PC-3 (cell line): ENCODE results near the gene PARVA. TPM values are rescaled to one million over a fixed set of nuclear protein-coding genes. Genes with fewer than 3 reads are reported as not detected.

Experiments
- ATAC-seq: fragments of 200-7000 bp; cut with Tn5 transposase; 2 replicates; pipeline ENCODE4 v1.9.1; 2020; ENCODE audit warnings: mild to moderate bottlenecking, moderate library complexity
- BruUV-seq: library from RNA; stranded (reverse); fragments of 400-500 nt; replicated peaks from 2 replicates; lab custom pipeline; 2021; lab: Mats Ljungman, UMichigan
- CTCF ChIA-PET: fragments of 300-600 bp; sonication (Branson Sonifier 250); formaldehyde crosslinking; loops from one replicate; lab custom pipeline; 2022; ENCODE audit warnings: antibody characterized with exemption; lab: Charles Lee
- POLR2A ChIA-PET: fragments of 300-600 bp; sonication (Branson Sonifier 250); formaldehyde crosslinking; loops from one replicate; lab custom pipeline; 2022; ENCODE audit warnings: antibody characterized with exemption; ENCODE audit not compliant: unreplicated experiment; lab: Charles Lee
- DNase-seq: peaks from one replicate; pipeline ENCODE4 v3.0.0-alpha.2; 2015
- H2AFZ ChIP-seq: fragments of 300-600 bp; sonication (generic); 2 replicates; pipeline ENCODE4 v1.6.0; 2016; ENCODE audit warnings: antibody characterized with exemption, low read length
- H3F3A ChIP-seq: fragments of 300-600 bp; sonication (generic); one replicate; pipeline ENCODE4 v1.6.0; 2017; ENCODE audit warnings: antibody characterized with exemption, low read length, control low read depth, mild to moderate bottlenecking; ENCODE audit not compliant: unreplicated experiment
- H3K27ac ChIP-seq: fragments of 300-600 bp; sonication (generic); 2 replicates; pipeline ENCODE4 v1.5.1; 2016; ENCODE audit warnings: mild to moderate bottlenecking, low read length
- H3K27me3 ChIP-seq: fragments of 300-600 bp; sonication (generic); 2 replicates; pipeline ENCODE4 v1.6.1; 2016; ENCODE audit warnings: low read length, mixed read lengths
- H3K36me3 ChIP-seq: fragments of 300-600 bp; sonication (generic); 2 replicates; pipeline ENCODE4 v1.6.1; 2016; ENCODE audit warnings: low read depth, mixed run types, low read length, mixed read lengths
- H3K4me1 ChIP-seq: fragments of 300-600 bp; sonication (generic); 2 replicates; pipeline ENCODE4 v1.5.1; 2016; ENCODE audit warnings: low read length; ENCODE audit not compliant: insufficient read depth
- H3K4me2 ChIP-seq: fragments of 300-600 bp; sonication (generic); 2 replicates; pipeline ENCODE4 v1.6.0; 2016; ENCODE audit warnings: low read length
- H3K4me3 ChIP-seq: fragments of 300-600 bp; sonication (generic); 2 replicates; pipeline ENCODE4 v1.5.1; 2016; ENCODE audit warnings: mild to moderate bottlenecking, low read length, mixed read lengths
- H3K79me2 ChIP-seq: fragments of 300-600 bp; sonication (generic); 2 replicates; pipeline ENCODE4 v1.6.1; 2017; ENCODE audit warnings: low read length, mixed read lengths
- H3K9ac ChIP-seq: fragments of 300-600 bp; sonication (generic); 2 replicates; pipeline ENCODE4 v1.6.0; 2016; ENCODE audit warnings: mild to moderate bottlenecking, low read length
- H3K9me2 ChIP-seq: fragments of 300-600 bp; sonication (generic); replicated peaks from 2 replicates; pipeline ENCODE4 v1.6.1; 2016; ENCODE audit warnings: mixed run types, low read length, mixed read lengths
- H3K9me3 ChIP-seq: fragments of 300-600 bp; sonication (generic); 2 replicates; pipeline ENCODE4 v1.6.1; 2016; ENCODE audit warnings: low read length, mixed read lengths
- H4K20me1 ChIP-seq: fragments of 300-600 bp; sonication (generic); 2 replicates; pipeline ENCODE4 v1.6.1; 2016; ENCODE audit warnings: low read length, mixed read lengths
- EZH2 ChIP-seq: fragments of 300-600 bp; sonication (generic); IDR thresholded peaks from one replicate; pipeline ENCODE4 v1.6.1; 2017; ENCODE audit warnings: antibody characterized with exemption, mild to moderate bottlenecking, low read length; ENCODE audit not compliant: unreplicated experiment
- EZH2phosphoT487 ChIP-seq: fragments of 300-600 bp; sonication (generic); IDR thresholded peaks from 2 replicates; pipeline ENCODE4 v1.6.1; 2018; ENCODE audit warnings: mild to moderate bottlenecking, antibody characterized with exemption, low read length, borderline replicate concordance
- intact Hi-C: fragments of 100-400 bp; cut with micrococcal nuclease; formaldehyde crosslinking; loops from 2 replicates; pipeline ENCODE4 v1.9.0; 2023
- total RNA-seq: library from RNA; depleted of rRNA; stranded (reverse); fragments of >200 nt; gene quantifications from 2 replicates; pipeline ENCODE4 v1.2.3, GENCODE V29; 2014
- TF ChIP-seq, protein P1 (sequence below): fragments of 300-600 bp; sonication (generic); conservative IDR thresholded peaks from 2 replicates; pipeline ENCODE4 v1.5.1; 2017; ENCODE audit warnings: antibody characterized with exemption, low read depth, mild to moderate bottlenecking, low read length

The PARVA gene
- total RNA-seq, 1 experiment from 2014 or later = 13.5 TPM

DNA sequence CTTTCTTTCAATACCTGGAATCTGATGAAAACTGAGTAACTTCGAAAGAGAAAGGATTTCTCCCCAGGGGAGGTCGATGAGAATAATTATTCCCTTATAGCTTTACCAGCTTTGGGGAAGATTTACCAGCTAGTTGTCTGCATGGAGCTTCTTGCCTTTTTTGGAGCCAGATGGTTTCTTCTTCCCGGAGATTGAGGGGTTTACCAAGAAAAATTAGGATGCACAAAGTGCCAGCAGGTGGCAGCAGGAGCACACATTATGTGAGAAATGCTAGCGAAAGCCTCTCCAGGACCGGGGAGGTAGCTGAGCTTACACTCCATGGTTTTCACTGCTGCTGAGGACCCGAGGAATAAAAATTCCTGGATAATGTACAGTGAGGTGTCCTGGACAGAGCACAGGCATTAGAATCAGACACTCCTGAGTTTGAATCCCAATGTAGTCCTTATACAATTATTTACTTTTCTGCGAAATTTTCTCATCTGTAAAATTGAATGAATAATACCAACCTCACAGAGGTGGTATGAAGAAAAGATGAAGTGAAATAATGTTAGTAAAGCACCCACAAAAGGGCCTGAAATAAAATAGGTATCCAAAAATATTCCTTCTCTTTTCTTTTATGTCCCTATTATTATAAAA, 46.0 kb upstream of the PARVA start:
- ChIA-PET CTCF (interaction anchor here (0.5 to 1.2 kb wide), 10 partner anchors 43 to 632 kb away, joined by 3 to 7 read pairs (median 4); partner anchors contain the start of gene PARVA), POLR2A (interaction anchor here (0.5 kb wide), 1 partner anchor 618 kb away, joined by 4 read pairs; no protein-coding TSS in a partner anchor)
- TF ChIP-seq EZH2 (no peak), EZH2phosphoT487 (no peak)
- TF ChIP-seq, protein P1, sequence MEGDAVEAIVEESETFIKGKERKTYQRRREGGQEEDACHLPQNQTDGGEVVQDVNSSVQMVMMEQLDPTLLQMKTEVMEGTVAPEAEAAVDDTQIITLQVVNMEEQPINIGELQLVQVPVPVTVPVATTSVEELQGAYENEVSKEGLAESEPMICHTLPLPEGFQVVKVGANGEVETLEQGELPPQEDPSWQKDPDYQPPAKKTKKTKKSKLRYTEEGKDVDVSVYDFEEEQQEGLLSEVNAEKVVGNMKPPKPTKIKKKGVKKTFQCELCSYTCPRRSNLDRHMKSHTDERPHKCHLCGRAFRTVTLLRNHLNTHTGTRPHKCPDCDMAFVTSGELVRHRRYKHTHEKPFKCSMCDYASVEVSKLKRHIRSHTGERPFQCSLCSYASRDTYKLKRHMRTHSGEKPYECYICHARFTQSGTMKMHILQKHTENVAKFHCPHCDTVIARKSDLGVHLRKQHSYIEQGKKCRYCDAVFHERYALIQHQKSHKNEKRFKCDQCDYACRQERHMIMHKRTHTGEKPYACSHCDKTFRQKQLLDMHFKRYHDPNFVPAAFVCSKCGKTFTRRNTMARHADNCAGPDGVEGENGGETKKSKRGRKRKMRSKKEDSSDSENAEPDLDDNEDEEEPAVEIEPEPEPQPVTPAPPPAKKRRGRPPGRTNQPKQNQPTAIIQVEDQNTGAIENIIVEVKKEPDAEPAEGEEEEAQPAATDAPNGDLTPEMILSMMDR = peak; percentile 87
- H3K27ac ChIP-seq = no peak overlapping the region
- no TSS peak for BruUV-seq
- H2AFZ ChIP-seq = no peak overlapping the region
- intact Hi-C loops = loop anchor here (1.0 to 5.0 kb wide), 6 partner anchors 47 to 821 kb away; no protein-coding TSS in a partner anchor
- H3K4me2 ChIP-seq = no peak overlapping the region
- no peaks in the 10 kb centered on the region for H3K4me1 ChIP-seq
- no peaks in the 10 kb centered on the region for H4K20me1 ChIP-seq
- DNase-seq = peak; percentile 93
- H3K27me3 ChIP-seq = no peaks in the 10 kb centered on the region
- no peaks in the 10 kb centered on the region for H3K9me2 ChIP-seq
- H3K79me2 ChIP-seq = no peaks in the 10 kb centered on the region
- no peak overlapping the region for H3K4me3 ChIP-seq
- H3F3A ChIP-seq = no peaks in the 10 kb centered on the region
- H3K36me3 ChIP-seq = no peaks in the 10 kb centered on the region
- peak; percentile 87 for ATAC-seq
- no peaks in the 10 kb centered on the region for H3K9me3 ChIP-seq
- H3K9ac ChIP-seq = no peak overlapping the region

DNA sequence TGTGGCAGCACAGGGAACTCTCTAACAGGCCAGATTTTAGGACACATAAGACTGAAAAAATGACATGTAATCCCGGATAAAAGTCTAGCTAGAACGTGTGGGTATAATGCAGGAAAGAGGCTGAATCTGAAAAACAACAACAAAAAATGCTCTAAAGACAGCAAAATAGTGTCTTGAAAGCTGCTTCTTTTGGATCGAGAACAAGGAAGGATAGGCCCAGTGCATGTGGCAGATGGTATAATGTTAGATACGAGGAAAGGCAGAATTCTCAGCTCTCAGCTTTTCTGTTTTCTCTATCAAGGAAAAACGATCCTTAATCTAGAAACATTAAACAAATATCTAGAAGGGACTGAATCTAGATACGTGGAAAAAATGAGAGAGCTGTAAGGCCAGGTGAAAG, 33.8 kb upstream of the PARVA start:
- intact Hi-C loops = no loop called here
- CTCF ChIA-PET = no interaction called here
- ATAC-seq = no peak

More for the DNA sequence above, 33.8 kb upstream of the PARVA start:
- no peaks in the 10 kb centered on the region for H3K27me3 ChIP-seq
- no peaks in the 10 kb centered on the region for H4K20me1 ChIP-seq
- no peak overlapping the region for H2AFZ ChIP-seq
- H3K27ac ChIP-seq = no peak overlapping the region
- no peaks in the 10 kb centered on the region for H3K9me3 ChIP-seq
- no peaks in the 10 kb centered on the region for H3F3A ChIP-seq
- POLR2A ChIA-PET = no interaction called here
- no peak overlapping the region for H3K4me3 ChIP-seq
- H3K9me2 ChIP-seq = no peaks in the 10 kb centered on the region
- H3K9ac ChIP-seq = no peak overlapping the region
- TF ChIP-seq EZH2 (no peak), EZH2phosphoT487 (no peak)
- TF ChIP-seq, protein P1 = no peak
- no TSS peak for BruUV-seq
- no peak overlapping the region for H3K4me2 ChIP-seq
- no peak for DNase-seq
- no peaks in the 10 kb centered on the region for H3K79me2 ChIP-seq
- H3K36me3 ChIP-seq = no peaks in the 10 kb centered on the region
- no peaks in the 10 kb centered on the region for H3K4me1 ChIP-seq
